Measurements from ENCODE around the gene KIFAP3.
"Not testable (repeated sequence)": the region's sequence is repeated elsewhere in the genome, so short reads cannot be mapped to it uniquely, and the experiment has no call there.

KIFAP3 gene

DNA sequence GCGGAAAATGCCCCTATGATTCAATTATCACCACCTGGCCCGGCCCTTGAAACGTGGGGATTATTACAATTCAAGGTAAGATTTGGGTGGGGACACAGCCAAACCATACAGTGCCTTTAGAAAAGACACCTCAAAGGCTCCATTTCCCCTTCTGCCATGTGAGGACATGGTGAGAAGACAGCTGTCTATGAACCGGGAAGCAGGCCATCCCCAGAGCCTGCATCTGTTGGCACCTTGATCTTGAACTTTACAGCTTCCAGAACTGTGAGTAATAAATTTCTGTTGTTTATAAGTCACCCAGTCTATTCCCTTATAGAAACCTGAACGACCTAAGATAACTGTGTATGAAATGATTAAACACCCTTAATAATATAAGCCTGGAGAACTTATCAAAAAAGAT, 61.6 kb downstream of the KIFAP3 start:
- Histone ChIP-seq H3K4me1 (no peaks in the 10 kb centered on the region), H3K4me3 (ENCODE audit: low read depth, low read length) (no peak overlapping the region), H3K9me3 (no peaks in the 10 kb centered on the region), H3K27me3 (no peaks in the 10 kb centered on the region), H3K36me3 (no peaks in the 10 kb centered on the region)
- no peak for DNase-seq
- TF ChIP-seq CTCF (IDR thresholded peaks at IDR 0.05; ENCODE audit: low read depth, low read length), result no peak

DNA sequence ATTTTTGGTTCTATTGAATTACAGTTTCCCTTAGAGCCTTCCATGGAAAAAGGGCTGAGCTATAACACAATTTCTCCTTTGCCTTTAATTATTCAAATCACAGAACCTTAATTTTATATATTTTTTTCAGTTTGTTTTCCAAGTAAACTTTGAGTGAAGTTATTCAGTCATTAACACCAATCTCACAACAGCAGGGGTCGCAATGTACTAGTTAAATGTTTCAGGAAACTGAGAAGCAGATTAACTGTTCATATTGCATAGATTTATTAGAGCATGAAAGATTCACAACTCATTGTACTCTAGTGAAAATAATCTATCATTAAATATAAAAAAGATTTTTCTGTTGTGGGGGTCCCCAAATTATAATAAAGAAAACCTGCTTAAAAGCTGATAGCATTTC, 64.1 kb downstream of the KIFAP3 start:
- no peaks in the 10 kb centered on the region for H3K4me1 ChIP-seq
- peak; percentile 25 for DNase-seq
- no peaks in the 10 kb centered on the region for H3K9me3 ChIP-seq
- H3K4me3 ChIP-seq (ENCODE audit: low read depth, low read length), result no peak overlapping the region
- H3K27me3 ChIP-seq, result no peaks in the 10 kb centered on the region
- no peaks in the 10 kb centered on the region for H3K36me3 ChIP-seq
- peak; percentile 33 for TF ChIP-seq CTCF (IDR thresholded peaks at IDR 0.05; ENCODE audit: low read depth, low read length)

GRCh38 chr1:170009551-170009950, 64.9 kb downstream of the KIFAP3 start:
- Histone ChIP-seq H3K36me3 (no peaks in the 10 kb centered on the region), H3K4me3 (ENCODE audit: low read depth, low read length) (no peak overlapping the region), H3K9me3 (no peaks in the 10 kb centered on the region), H3K27me3 (no peaks in the 10 kb centered on the region), H3K4me1 (no peaks in the 10 kb centered on the region)
- no peak for DNase-seq
- TF ChIP-seq CTCF (IDR thresholded peaks at IDR 0.05; ENCODE audit: low read depth, low read length), result no peak

GRCh38 chr1:170008745-170009144, 65.8 kb downstream of the KIFAP3 start:
- H3K4me3 ChIP-seq (ENCODE audit: low read depth, low read length); DNase-seq; H3K4me1 ChIP-seq; H3K36me3 ChIP-seq; H3K27me3 ChIP-seq; H3K9me3 ChIP-seq: not testable (repeated sequence)

- DNase-seq; H3K36me3 ChIP-seq; H3K9me3 ChIP-seq; H3K4me3 ChIP-seq (ENCODE audit: low read depth, low read length); H3K27me3 ChIP-seq; H3K4me1 ChIP-seq: not testable (repeated sequence)
Measured at GRCh38 chr1:170003270-170003835, 71.1 kb downstream of the KIFAP3 start.

- no peaks in the 10 kb centered on the region for H3K4me1 ChIP-seq
- no peak for DNase-seq
- no peak for TF ChIP-seq CTCF (IDR thresholded peaks at IDR 0.05; ENCODE audit: low read depth, low read length)
- no peak overlapping the region for H3K4me3 ChIP-seq (ENCODE audit: low read depth, low read length)
- H3K36me3 ChIP-seq, result no peaks in the 10 kb centered on the region
- H3K27me3 ChIP-seq, result no peaks in the 10 kb centered on the region
- H3K9me3 ChIP-seq, result no peaks in the 10 kb centered on the region
Measured at GRCh38 chr1:170001266-170001665, 73.2 kb downstream of the KIFAP3 start.

GRCh38 chr1:169999761-170000160, 74.7 kb downstream of the KIFAP3 start:
- no peak for TF ChIP-seq CTCF (IDR thresholded peaks at IDR 0.05; ENCODE audit: low read depth, low read length)
- H3K4me1 ChIP-seq, result no peaks in the 10 kb centered on the region
- H3K36me3 ChIP-seq, result no peaks in the 10 kb centered on the region
- no peaks in the 10 kb centered on the region for H3K9me3 ChIP-seq
- DNase-seq, result no peak
- H3K27me3 ChIP-seq, result no peaks in the 10 kb centered on the region
- H3K4me3 ChIP-seq (ENCODE audit: low read depth, low read length), result no peak overlapping the region
